ENCODE data around the gene ZNF426.

ZNF426 gene

DNA sequence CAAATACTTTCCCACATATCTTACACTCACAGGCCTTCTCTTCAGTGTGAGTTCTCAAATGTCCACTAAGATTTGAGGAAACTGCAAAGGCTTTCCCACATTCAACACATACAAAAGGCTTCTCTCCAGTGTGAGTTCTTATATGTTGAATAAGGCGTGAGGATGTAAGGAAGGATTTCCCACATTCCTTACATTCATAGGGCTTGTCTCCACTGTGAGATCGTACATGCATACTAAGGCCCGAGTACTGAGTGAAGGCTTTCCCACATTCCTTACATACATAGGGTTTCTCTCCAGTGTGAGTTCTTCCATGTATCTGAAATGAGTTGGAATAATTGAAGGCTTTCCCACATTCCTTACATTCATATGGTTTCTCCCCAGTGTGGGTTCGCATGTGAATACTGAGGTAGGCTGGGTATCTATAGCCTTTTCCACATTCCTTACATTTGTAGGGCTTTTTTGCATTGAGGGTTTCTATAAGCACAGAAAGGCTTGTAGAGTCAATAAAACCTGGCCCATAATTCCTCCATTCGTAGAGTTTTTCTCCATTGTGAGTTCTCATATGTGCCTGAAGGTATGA lies 9.6 kb downstream of the ZNF426 start:
- Histone ChIP-seq H3K27me3 (ENCODE audit: control insufficient read depth, insufficient read depth, low read length) (no peaks in the 10 kb centered on the region), H3K27ac (no peak overlapping the region), H3K4me1 (no peaks in the 10 kb centered on the region), H3K79me2 (no peaks in the 10 kb centered on the region), H3K4me3 (ENCODE audit: low read depth, low read length) (no peak overlapping the region), H3K9me3 (ENCODE audit: control insufficient read depth, low read length) (peaks cover 17% of the 10 kb centered on the region), H3K36me3 (ENCODE audit: control insufficient read depth, insufficient read depth, low read length) (peaks cover 30% of the 10 kb centered on the region), H3K9ac (no peak overlapping the region), H3K4me2 (ENCODE audit: low read length) (no peak overlapping the region), H2AFZ (no peak overlapping the region)
- TF ChIP-seq CTCF (IDR thresholded peaks at IDR 0.05), result no peak

GRCh38 chr19:9523885-9524474 lies 14.5 kb downstream of the ZNF426 start:
- Histone ChIP-seq H2AFZ (no peak overlapping the region), H3K9me3 (ENCODE audit: control insufficient read depth, low read length) (peaks cover 21% of the 10 kb centered on the region), H3K4me3 (ENCODE audit: low read depth, low read length) (no peak overlapping the region)

DNA sequence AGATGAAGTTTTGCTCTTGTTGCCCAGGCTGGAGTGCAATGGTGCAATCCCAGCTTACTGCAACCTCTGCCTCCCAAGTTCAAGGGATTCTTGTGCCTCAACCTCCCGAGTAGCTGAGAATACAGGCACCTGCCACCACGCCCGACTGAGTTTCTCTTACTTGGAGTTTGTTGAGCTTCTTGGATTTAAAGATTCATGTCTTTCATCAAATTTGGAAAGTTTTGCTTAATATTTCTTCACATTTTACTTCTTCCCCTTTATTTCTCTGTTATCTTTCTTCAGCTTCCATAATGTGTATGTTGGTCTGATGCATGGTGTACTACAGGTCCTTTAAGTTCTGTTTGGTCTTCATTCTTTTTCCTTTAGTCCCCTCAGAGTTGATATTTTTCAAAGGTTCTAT lies 31.2 kb downstream of the ZNF426 start:
- Histone ChIP-seq H3K9ac (no peak overlapping the region), H3K9me3 (ENCODE audit: control insufficient read depth, low read length) (no peaks in the 10 kb centered on the region), H2AFZ (no peak overlapping the region), H3K4me3 (ENCODE audit: low read depth, low read length) (no peak overlapping the region), H3K4me2 (ENCODE audit: low read length) (no peak overlapping the region), H3K36me3 (ENCODE audit: control insufficient read depth, insufficient read depth, low read length) (no peaks in the 10 kb centered on the region), H3K4me1 (no peaks in the 10 kb centered on the region), H3K27me3 (ENCODE audit: control insufficient read depth, insufficient read depth, low read length) (no peaks in the 10 kb centered on the region), H3K79me2 (no peaks in the 10 kb centered on the region), H3K27ac (no peak overlapping the region)
- TF ChIP-seq CTCF (IDR thresholded peaks at IDR 0.05), result no peak

More at GRCh38 chr19:9523885-9524474, 14.5 kb downstream of the ZNF426 start:
- peaks cover 20% of the 10 kb centered on the region for H3K36me3 ChIP-seq (ENCODE audit: control insufficient read depth, insufficient read depth, low read length)
- H3K27ac ChIP-seq, result no peak overlapping the region
- no peaks in the 10 kb centered on the region for H3K4me1 ChIP-seq
- H3K27me3 ChIP-seq (ENCODE audit: control insufficient read depth, insufficient read depth, low read length), result no peaks in the 10 kb centered on the region
- H3K79me2 ChIP-seq, result no peaks in the 10 kb centered on the region
- TF ChIP-seq CTCF (IDR thresholded peaks at IDR 0.05), result no peak
- no peak overlapping the region for H3K4me2 ChIP-seq (ENCODE audit: low read length)
- H3K9ac ChIP-seq, result no peak overlapping the region

DNA sequence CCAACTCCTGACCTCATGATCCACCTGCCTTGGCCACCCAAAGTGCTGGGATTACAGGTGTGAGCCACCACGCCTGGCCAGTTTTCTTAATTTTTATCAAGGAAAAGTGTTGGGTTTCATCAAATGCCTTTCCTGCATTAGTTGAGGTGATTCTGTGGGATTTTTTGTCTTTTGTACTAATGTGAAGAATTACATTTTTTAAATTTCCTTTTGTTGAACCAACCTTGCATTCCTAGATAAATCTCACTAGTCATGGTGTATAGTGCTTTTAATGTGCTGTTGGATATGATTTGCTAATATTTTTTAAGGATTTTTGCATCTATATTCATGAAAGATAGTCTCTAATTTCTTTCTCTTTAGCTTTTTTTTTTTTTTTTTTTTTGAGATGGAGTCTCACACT lies 37.6 kb downstream of the ZNF426 start:
- Histone ChIP-seq H3K79me2 (no peaks in the 10 kb centered on the region), H2AFZ (no peak overlapping the region), H3K4me2 (ENCODE audit: low read length) (no peak overlapping the region), H3K36me3 (ENCODE audit: control insufficient read depth, insufficient read depth, low read length) (no peaks in the 10 kb centered on the region), H3K27me3 (ENCODE audit: control insufficient read depth, insufficient read depth, low read length) (no peaks in the 10 kb centered on the region), H3K9ac (no peak overlapping the region), H3K9me3 (ENCODE audit: control insufficient read depth, low read length) (no peaks in the 10 kb centered on the region), H3K4me3 (ENCODE audit: low read depth, low read length) (no peak overlapping the region), H3K27ac (no peak overlapping the region), H3K4me1 (no peaks in the 10 kb centered on the region)
- TF ChIP-seq CTCF (IDR thresholded peaks at IDR 0.05), result no peak
